Mucosa of stomach (tissue), 1 donor: ENCODE results near the gene FOXJ3.
"Not testable (repeated sequence)": the region's sequence is repeated elsewhere in the genome, so short reads cannot be mapped to it uniquely, and the experiment has no call there.

ENCODE experiments used
- H3K27me3 ChIP-seq: one replicate; pipeline ENCODE4 v1.7.0; 2013; ENCODE audit warnings: mild to moderate bottlenecking, low read length; ENCODE audit not compliant: control insufficient read depth, insufficient read depth
- H3K36me3 ChIP-seq: one replicate; pipeline ENCODE4 v1.7.0; 2013; ENCODE audit warnings: low read length; ENCODE audit not compliant: control insufficient read depth, insufficient read depth
- H3K4me1 ChIP-seq: one replicate; pipeline ENCODE4 v1.7.0; 2013; ENCODE audit warnings: mild to moderate bottlenecking, low read length; ENCODE audit not compliant: control insufficient read depth, insufficient read depth
- H3K4me3 ChIP-seq: one replicate; pipeline ENCODE4 v1.7.0; 2013; ENCODE audit warnings: low read length
- H3K9ac ChIP-seq: one replicate; pipeline ENCODE4 v1.7.0; 2013; ENCODE audit warnings: mild to moderate bottlenecking, low read length, moderate library complexity
- H3K9me3 ChIP-seq: one replicate; pipeline ENCODE4 v1.7.0; 2013; ENCODE audit warnings: mild to moderate bottlenecking, low read length, moderate library complexity; ENCODE audit not compliant: control insufficient read depth
- donor health status: Pancreatic carcinoma.

Gene FOXJ3

GRCh38 chr1:42221456-42221855 lies 113.6 kb downstream of the FOXJ3 start:
- Histone ChIP-seq H3K36me3 (no peaks in the 10 kb centered on the region), H3K9me3 (no peaks in the 10 kb centered on the region), H3K4me3 (no peak overlapping the region), H3K4me1 (peaks cover 4% of the 10 kb centered on the region), H3K27me3 (no peaks in the 10 kb centered on the region), H3K9ac (no peak overlapping the region)

- Histone ChIP-seq H3K36me3 (no peaks in the 10 kb centered on the region), H3K9me3 (no peaks in the 10 kb centered on the region), H3K4me1 (peaks cover 8% of the 10 kb centered on the region), H3K9ac (no peak overlapping the region), H3K4me3 (no peak overlapping the region), H3K27me3 (no peaks in the 10 kb centered on the region)
Observed at GRCh38 chr1:42219627-42220026, 115.4 kb downstream of the FOXJ3 start.

DNA sequence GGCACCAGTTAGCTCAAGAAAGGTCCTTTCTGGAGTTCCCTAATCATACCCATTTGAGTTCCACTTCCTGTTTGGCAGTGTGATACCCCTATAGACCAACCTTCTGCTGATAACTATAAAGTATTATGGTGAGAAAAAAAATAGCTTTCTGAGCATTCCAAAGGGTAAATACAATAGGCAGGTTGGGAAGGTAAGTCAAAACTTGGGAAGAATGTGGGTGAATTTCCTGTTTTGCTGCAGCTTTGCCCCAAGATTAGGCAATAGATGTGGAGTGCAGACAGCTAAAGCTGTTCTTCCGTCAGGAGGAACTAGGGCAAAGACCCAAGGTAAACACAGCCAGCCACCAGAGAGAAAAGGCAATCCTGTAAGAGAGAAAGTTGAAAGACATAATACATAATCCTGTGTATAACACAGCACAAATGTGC lies 120.6 kb downstream of the FOXJ3 start:
- no peak overlapping the region for H3K9ac ChIP-seq
- no peak overlapping the region for H3K4me3 ChIP-seq
- H3K4me1 ChIP-seq, result peaks cover 20% of the 10 kb centered on the region
- no peaks in the 10 kb centered on the region for H3K9me3 ChIP-seq
- no peaks in the 10 kb centered on the region for H3K27me3 ChIP-seq
- no peaks in the 10 kb centered on the region for H3K36me3 ChIP-seq

- Histone ChIP-seq H3K4me1 (peaks cover 22% of the 10 kb centered on the region), H3K9me3 (no peaks in the 10 kb centered on the region), H3K4me3 (no peak overlapping the region), H3K9ac (no peak overlapping the region), H3K27me3 (no peaks in the 10 kb centered on the region), H3K36me3 (no peaks in the 10 kb centered on the region)
Observed at GRCh38 chr1:42211224-42211623, 123.8 kb downstream of the FOXJ3 start.

DNA sequence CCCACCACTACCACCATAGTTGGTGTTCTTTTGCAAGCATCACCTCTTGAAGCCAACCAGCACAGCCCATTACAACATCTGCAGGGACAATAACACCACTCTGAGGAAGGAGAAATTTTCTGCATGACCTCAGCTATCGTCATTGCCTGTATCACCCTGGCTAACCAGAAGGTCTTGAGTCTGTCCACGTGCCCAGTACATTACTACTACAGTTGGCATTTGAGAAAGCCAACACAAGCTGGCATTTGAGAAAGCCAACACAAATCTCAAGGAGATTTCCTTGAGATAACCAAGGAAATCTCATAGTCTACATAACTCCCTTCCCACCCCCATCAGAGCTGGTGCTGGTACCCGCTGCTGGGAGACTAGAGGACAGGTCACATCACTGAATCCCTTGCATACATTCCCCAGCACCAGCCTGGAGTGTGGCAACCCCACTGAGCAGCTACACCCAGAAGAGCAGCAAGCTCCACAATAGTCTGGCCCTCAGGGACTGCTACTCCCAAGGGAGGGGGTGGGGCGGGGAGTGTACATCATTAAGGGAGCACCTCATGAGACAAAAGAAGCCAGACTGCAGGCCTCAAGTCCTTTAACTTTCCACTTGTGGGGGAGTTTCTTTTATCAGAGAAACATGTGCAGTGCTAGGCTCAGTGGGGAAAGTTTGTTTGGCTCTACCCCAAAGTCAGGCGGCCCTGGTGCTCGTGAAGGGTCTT lies 124.5 kb downstream of the FOXJ3 start:
- H3K4me3 ChIP-seq, result no peak overlapping the region
- no peak overlapping the region for H3K9ac ChIP-seq
- H3K36me3 ChIP-seq, result no peaks in the 10 kb centered on the region
- H3K4me1 ChIP-seq, result peaks cover 22% of the 10 kb centered on the region
- H3K27me3 ChIP-seq, result no peaks in the 10 kb centered on the region
- H3K9me3 ChIP-seq, result no peaks in the 10 kb centered on the region

- H3K9ac ChIP-seq, result no peak overlapping the region
- H3K4me1 ChIP-seq, result peaks cover 19% of the 10 kb centered on the region
- H3K36me3 ChIP-seq, result no peaks in the 10 kb centered on the region
- H3K9me3 ChIP-seq, result no peaks in the 10 kb centered on the region
- no peaks in the 10 kb centered on the region for H3K27me3 ChIP-seq
- no peak overlapping the region for H3K4me3 ChIP-seq
Observed at GRCh38 chr1:42209526-42210251, 125.3 kb downstream of the FOXJ3 start.

GRCh38 chr1:42206930-42207329 lies 128.1 kb downstream of the FOXJ3 start:
- H3K4me1 ChIP-seq, result peaks cover 11% of the 10 kb centered on the region
- not testable (repeated sequence) for H3K9ac ChIP-seq, H3K9me3 ChIP-seq

GRCh38 chr1:42206164-42206563 lies 128.9 kb downstream of the FOXJ3 start:
- Histone ChIP-seq H3K9ac (no peak overlapping the region), H3K27me3 (no peaks in the 10 kb centered on the region), H3K4me3 (no peak overlapping the region), H3K9me3 (no peaks in the 10 kb centered on the region), H3K36me3 (no peaks in the 10 kb centered on the region), H3K4me1 (peaks cover 11% of the 10 kb centered on the region)

More at GRCh38 chr1:42206930-42207329, 128.1 kb downstream of the FOXJ3 start:
- not testable (repeated sequence) for H3K36me3 ChIP-seq, H3K27me3 ChIP-seq, H3K4me3 ChIP-seq

DNA sequence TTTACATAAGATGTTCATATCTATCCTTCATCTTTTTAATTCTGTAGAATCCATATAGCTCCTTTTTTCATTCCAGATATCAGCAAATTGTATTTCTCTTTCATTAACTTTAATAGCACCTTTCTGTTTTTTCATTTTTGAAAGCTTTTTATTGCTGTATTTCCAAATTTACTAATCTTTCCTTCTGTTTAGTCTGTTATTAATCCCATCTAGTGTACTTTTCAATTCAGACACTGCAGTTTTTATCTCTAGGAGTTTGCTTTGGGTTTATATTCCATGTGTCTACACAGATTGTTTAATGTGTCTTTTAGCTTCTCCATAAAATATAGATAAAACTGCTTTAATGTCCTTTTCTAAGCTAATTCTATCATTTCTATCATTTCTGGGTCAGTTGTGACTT lies 133.0 kb downstream of the FOXJ3 start:
- Histone ChIP-seq H3K27me3 (no peaks in the 10 kb centered on the region), H3K36me3 (no peaks in the 10 kb centered on the region), H3K4me1 (no peaks in the 10 kb centered on the region), H3K9ac (no peak overlapping the region), H3K9me3 (no peaks in the 10 kb centered on the region), H3K4me3 (no peak overlapping the region)

- H3K27me3 ChIP-seq, result no peaks in the 10 kb centered on the region
- H3K36me3 ChIP-seq, result no peaks in the 10 kb centered on the region
- no peaks in the 10 kb centered on the region for H3K4me1 ChIP-seq
- no peak overlapping the region for H3K4me3 ChIP-seq
- no peaks in the 10 kb centered on the region for H3K9me3 ChIP-seq
- H3K9ac ChIP-seq, result no peak overlapping the region
Observed at GRCh38 chr1:42198251-42198650, 136.8 kb downstream of the FOXJ3 start.

DNA sequence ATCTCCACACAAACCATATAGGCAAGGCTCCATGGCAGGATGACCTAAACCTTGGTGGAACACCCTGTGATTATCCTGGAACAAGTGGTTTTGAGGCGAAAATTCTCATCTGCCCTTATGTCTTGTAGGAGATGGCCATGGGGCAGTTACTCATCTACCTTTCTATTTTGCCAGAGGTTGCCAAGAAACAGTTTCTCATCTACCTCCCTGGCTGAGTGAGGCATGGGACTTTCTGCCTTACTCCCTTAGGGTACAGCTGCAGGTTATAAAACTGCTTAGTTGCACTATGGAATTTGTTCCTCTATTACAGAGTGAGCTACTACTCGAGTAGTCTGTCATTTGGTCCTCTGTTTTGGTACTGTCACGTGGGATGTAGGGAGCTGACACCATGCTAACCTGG lies 139.2 kb downstream of the FOXJ3 start:
- H3K9me3 ChIP-seq, result no peaks in the 10 kb centered on the region
- no peaks in the 10 kb centered on the region for H3K36me3 ChIP-seq
- H3K27me3 ChIP-seq, result no peaks in the 10 kb centered on the region
- no peaks in the 10 kb centered on the region for H3K4me1 ChIP-seq
- H3K4me3 ChIP-seq, result no peak overlapping the region
- H3K9ac ChIP-seq, result no peak overlapping the region

- Histone ChIP-seq H3K36me3 (no peaks in the 10 kb centered on the region), H3K9me3 (no peaks in the 10 kb centered on the region), H3K4me1 (no peaks in the 10 kb centered on the region)
Observed at GRCh38 chr1:42192106-42192505, 142.9 kb downstream of the FOXJ3 start.

More at GRCh38 chr1:42192106-42192505, 142.9 kb downstream of the FOXJ3 start:
- H3K4me3 ChIP-seq, result no peak overlapping the region
- H3K9ac ChIP-seq, result no peak overlapping the region
- no peaks in the 10 kb centered on the region for H3K27me3 ChIP-seq
